Measurements from ENCODE around the gene SMIM13.

DNA sequence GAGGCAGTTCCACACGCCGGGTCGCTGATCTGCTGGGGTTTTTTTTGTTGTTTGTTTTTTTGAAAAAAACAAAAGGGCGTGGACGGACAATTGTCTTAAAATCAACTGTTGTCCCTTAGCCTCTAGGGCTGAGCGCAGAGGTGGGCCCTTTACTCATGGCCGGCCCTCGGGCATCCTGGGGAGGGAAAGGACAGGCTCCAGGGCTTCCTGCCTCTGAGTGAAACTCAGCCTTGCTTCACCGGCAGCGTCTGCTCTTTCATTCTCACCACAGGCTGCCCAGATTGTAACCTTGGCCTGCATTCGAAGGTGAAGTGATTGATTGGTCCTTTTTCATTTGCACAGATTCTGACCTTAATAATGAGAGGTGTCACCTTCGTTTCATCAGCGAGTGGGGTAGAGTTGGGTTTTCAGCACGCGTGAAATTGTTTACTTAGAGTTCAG is 797 bp downstream of the SMIM13 start:
- TF ChIP-seq, protein P1, sequence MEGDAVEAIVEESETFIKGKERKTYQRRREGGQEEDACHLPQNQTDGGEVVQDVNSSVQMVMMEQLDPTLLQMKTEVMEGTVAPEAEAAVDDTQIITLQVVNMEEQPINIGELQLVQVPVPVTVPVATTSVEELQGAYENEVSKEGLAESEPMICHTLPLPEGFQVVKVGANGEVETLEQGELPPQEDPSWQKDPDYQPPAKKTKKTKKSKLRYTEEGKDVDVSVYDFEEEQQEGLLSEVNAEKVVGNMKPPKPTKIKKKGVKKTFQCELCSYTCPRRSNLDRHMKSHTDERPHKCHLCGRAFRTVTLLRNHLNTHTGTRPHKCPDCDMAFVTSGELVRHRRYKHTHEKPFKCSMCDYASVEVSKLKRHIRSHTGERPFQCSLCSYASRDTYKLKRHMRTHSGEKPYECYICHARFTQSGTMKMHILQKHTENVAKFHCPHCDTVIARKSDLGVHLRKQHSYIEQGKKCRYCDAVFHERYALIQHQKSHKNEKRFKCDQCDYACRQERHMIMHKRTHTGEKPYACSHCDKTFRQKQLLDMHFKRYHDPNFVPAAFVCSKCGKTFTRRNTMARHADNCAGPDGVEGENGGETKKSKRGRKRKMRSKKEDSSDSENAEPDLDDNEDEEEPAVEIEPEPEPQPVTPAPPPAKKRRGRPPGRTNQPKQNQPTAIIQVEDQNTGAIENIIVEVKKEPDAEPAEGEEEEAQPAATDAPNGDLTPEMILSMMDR (IDR thresholded peaks at IDR 0.05), result no peak
- no peak for TF ChIP-seq POLR2A (IDR thresholded peaks at IDR 0.05)

All from heart left ventricle (tissue), 13 donors.